GM18858 (cell line): ENCODE results near the gene STK17A.
A peak's percentile ranks its signal among the peaks of the same experiment; 100 is the strongest.
"Not testable (repeated sequence)": the region's sequence is repeated elsewhere in the genome, so short reads cannot be mapped to it uniquely, and the experiment has no call there.

Experiments used
- ATAC-seq: cut with Tn5 transposase; IDR thresholded peaks from one replicate; pipeline ENCODE4 v1.9.1; 2021; ENCODE audit not compliant: unreplicated experiment

Gene STK17A

GRCh38 chr7:43594020-43594419 is 11.1 kb downstream of the STK17A start:
- ATAC-seq: no peak

- ATAC-seq: not testable (repeated sequence)
These were observed 13.5 kb downstream of the STK17A start for GRCh38 chr7:43596426-43596825.

- no peak for ATAC-seq
These were observed 17.1 kb downstream of the STK17A start for GRCh38 chr7:43600056-43600455.

GRCh38 chr7:43602256-43602655 is 19.3 kb downstream of the STK17A start:
- ATAC-seq: no peak

- no peak for ATAC-seq
These were observed 21.3 kb downstream of the STK17A start for GRCh38 chr7:43604251-43604650.

- no peak for ATAC-seq
These were observed 26.2 kb downstream of the STK17A start for GRCh38 chr7:43609097-43609496.

GRCh38 chr7:43612128-43612527 is 29.2 kb downstream of the STK17A start:
- no peak for ATAC-seq

- no peak for ATAC-seq
These were observed 30.0 kb downstream of the STK17A start for GRCh38 chr7:43612599-43613589.

- ATAC-seq: no peak
These were observed 32.7 kb downstream of the STK17A start for GRCh38 chr7:43615558-43616145.

GRCh38 chr7:43616977-43617376 is 34.1 kb downstream of the STK17A start:
- ATAC-seq: no peak

GRCh38 chr7:43618073-43618472 is 35.2 kb downstream of the STK17A start:
- ATAC-seq: no peak

- no peak for ATAC-seq
These were observed 36.5 kb downstream of the STK17A start for GRCh38 chr7:43619213-43620012.

GRCh38 chr7:43621729-43622448 is 39.0 kb downstream of the STK17A start:
- no peak for ATAC-seq

- ATAC-seq: no peak
These were observed 41.2 kb downstream of the STK17A start for GRCh38 chr7:43624156-43624555.

- ATAC-seq: peak; percentile 71
These were observed 42.5 kb downstream of the STK17A start for GRCh38 chr7:43625453-43625852.

GRCh38 chr7:43625980-43626379 is 43.1 kb downstream of the STK17A start:
- no peak for ATAC-seq

- ATAC-seq: no peak
These were observed 43.8 kb downstream of the STK17A start for GRCh38 chr7:43626695-43627094.

- ATAC-seq: not testable (repeated sequence)
These were observed 44.9 kb downstream of the STK17A start for GRCh38 chr7:43627798-43628197.

- ATAC-seq: no peak
These were observed 45.5 kb downstream of the STK17A start for GRCh38 chr7:43628431-43628830.

- no peak for ATAC-seq
These were observed 46.9 kb downstream of the STK17A start for GRCh38 chr7:43629857-43630256.

GRCh38 chr7:43630482-43630881 is 47.6 kb downstream of the STK17A start:
- no peak for ATAC-seq
